Activated T-helper 1 cell treated with Interleukin-2 at 50 U/mL for 16 hours (primary cell): Measurements from ENCODE around the gene MAPKAPK2.

Experiments used
- DNase-seq: peaks from one replicate; pipeline ENCODE4 v3.0.0-alpha.2; 2020; ENCODE audit warnings: low read depth

The MAPKAPK2 gene

GRCh38 chr1:206684003-206684402, 702 bp upstream of the MAPKAPK2 start:
- no peak for DNase-seq

- peak; percentile 14 for DNase-seq
Measured at GRCh38 chr1:206685334-206685768, 646 bp downstream of the MAPKAPK2 start.

- DNase-seq = peak; percentile 16
Measured at GRCh38 chr1:206685769-206686477, 1.2 kb downstream of the MAPKAPK2 start.

- no peak for DNase-seq
Measured at GRCh38 chr1:206686478-206687249, 2.0 kb downstream of the MAPKAPK2 start.

GRCh38 chr1:206687251-206687914, 2.7 kb downstream of the MAPKAPK2 start:
- no peak for DNase-seq

- no peak for DNase-seq
Measured at GRCh38 chr1:206687915-206688442, 3.3 kb downstream of the MAPKAPK2 start.

- DNase-seq = no peak
Measured at GRCh38 chr1:206690516-206690915, 5.8 kb downstream of the MAPKAPK2 start.

- no peak for DNase-seq
Measured at GRCh38 chr1:206691604-206692003, 6.9 kb downstream of the MAPKAPK2 start.

GRCh38 chr1:206693029-206693428, 8.3 kb downstream of the MAPKAPK2 start:
- DNase-seq = no peak

GRCh38 chr1:206693592-206693991, 8.9 kb downstream of the MAPKAPK2 start:
- no peak for DNase-seq

GRCh38 chr1:206694171-206695124, 9.7 kb downstream of the MAPKAPK2 start:
- no peak for DNase-seq

- no peak for DNase-seq
Measured at GRCh38 chr1:206695733-206696132, 11.0 kb downstream of the MAPKAPK2 start.

- DNase-seq = no peak
Measured at GRCh38 chr1:206696812-206697585, 12.3 kb downstream of the MAPKAPK2 start.

- DNase-seq = no peak
Measured at GRCh38 chr1:206698011-206698410, 13.3 kb downstream of the MAPKAPK2 start.

- DNase-seq = no peak
Measured at GRCh38 chr1:206699000-206699586, 14.4 kb downstream of the MAPKAPK2 start.

- no peak for DNase-seq
Measured at GRCh38 chr1:206699626-206700025, 14.9 kb downstream of the MAPKAPK2 start.

GRCh38 chr1:206700445-206701036, 15.8 kb downstream of the MAPKAPK2 start:
- no peak for DNase-seq

- DNase-seq = no peak
Measured at GRCh38 chr1:206702260-206702659, 17.6 kb downstream of the MAPKAPK2 start.

- DNase-seq = no peak
Measured at GRCh38 chr1:206702803-206703202, 18.1 kb downstream of the MAPKAPK2 start.

GRCh38 chr1:206703661-206704060, 19.0 kb downstream of the MAPKAPK2 start:
- DNase-seq = no peak
